ENCODE data around the gene PDS5B. TPM values are rescaled to one million over a fixed set of nuclear protein-coding genes. Genes with fewer than 3 reads are reported as not detected.

PDS5B gene
- total RNA-seq, 2 donors from 2014 or later: 46.9 to 57.1 TPM

DNA sequence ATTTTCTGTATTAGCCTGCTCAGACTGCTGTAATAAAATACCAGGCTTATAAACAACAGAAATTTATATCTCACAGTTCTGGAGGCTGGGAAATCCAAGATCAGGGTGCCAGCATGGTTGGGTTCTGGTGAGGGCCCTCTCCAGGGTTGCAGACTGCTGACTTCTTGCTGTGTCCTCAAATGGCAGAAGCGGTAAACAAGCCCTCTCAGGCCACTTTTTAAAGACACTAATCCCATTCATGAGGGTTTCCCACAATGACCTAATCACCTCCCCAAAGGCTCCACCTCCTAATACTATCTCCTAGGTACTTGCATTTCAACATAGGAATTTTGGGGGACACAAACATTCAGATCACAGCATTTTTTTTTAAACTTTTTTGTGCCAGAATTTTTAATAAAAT lies 159.3 kb downstream of the PDS5B start:
- Histone ChIP-seq H3K4me3 (ENCODE audit: low read length) (no peak overlapping the region), H3K36me3 (ENCODE audit: control insufficient read depth, insufficient read depth, low read length) (peaks cover 55% of the 10 kb centered on the region), H3K27ac (ENCODE audit: low read depth, low read length) (peak overlapping the region; percentile 9), H3K9me3 (ENCODE audit: control insufficient read depth, low read length) (no peaks in the 10 kb centered on the region), H3K9ac (ENCODE audit: extremely low read depth, low read length, poor library complexity, severe bottlenecking) (no peak overlapping the region), H3K27me3 (ENCODE audit: control insufficient read depth, insufficient read depth, low read length, poor library complexity, severe bottlenecking) (no peaks in the 10 kb centered on the region), H3K4me1 (ENCODE audit: control insufficient read depth, insufficient read depth, low read length) (no peaks in the 10 kb centered on the region)
- no peaks in the 10 kb centered on the region for H3K9me3 Mint-ChIP-seq
- H3K27ac Mint-ChIP-seq: peak overlapping the region; percentile 61
- H3K4me3 Mint-ChIP-seq: no peak overlapping the region
- peaks cover 29% of the 10 kb centered on the region for H3K36me3 Mint-ChIP-seq (ENCODE audit: low read depth)
- TF ChIP-seq CTCF (conservative IDR thresholded peaks at IDR 0.05): no peak
- peaks cover 8% of the 10 kb centered on the region for H3K4me1 Mint-ChIP-seq
- no peaks in the 10 kb centered on the region for H3K27me3 Mint-ChIP-seq (ENCODE audit: insufficient read depth)
- peak; percentile 51 for DNase-seq
- 84 to 100% methylated on average over 1 of the region's 1 CpG for WGBS, 2 experiments (ENCODE audit: insufficient coverage in 1 of 2, insufficient read length in 1 of 2)

GRCh38 chr13:32746474-32746873 lies 160.2 kb downstream of the PDS5B start:
- no peaks in the 10 kb centered on the region for H3K9me3 ChIP-seq (ENCODE audit: control insufficient read depth, low read length)
- Mint-ChIP-seq H3K4me3 (no peak overlapping the region), H3K27ac (no peak overlapping the region), H3K27me3 (ENCODE audit: insufficient read depth) (no peaks in the 10 kb centered on the region), H3K4me1 (peaks cover 7% of the 10 kb centered on the region), H3K9me3 (no peaks in the 10 kb centered on the region), H3K36me3 (ENCODE audit: low read depth) (peaks cover 37% of the 10 kb centered on the region)
- no peak for DNase-seq
- H3K9ac ChIP-seq (ENCODE audit: extremely low read depth, low read length, poor library complexity, severe bottlenecking): no peak overlapping the region
- 93% methylated on average over 3 of the region's 3 CpGs for WGBS, 2 experiments (ENCODE audit: insufficient coverage in 1 of 2, insufficient read length in 1 of 2)
- H3K36me3 ChIP-seq (ENCODE audit: control insufficient read depth, insufficient read depth, low read length): peaks cover 48% of the 10 kb centered on the region
- TF ChIP-seq CTCF (conservative IDR thresholded peaks at IDR 0.05): no peak
- no peak overlapping the region for H3K4me3 ChIP-seq (ENCODE audit: low read length)
- no peaks in the 10 kb centered on the region for H3K27me3 ChIP-seq (ENCODE audit: control insufficient read depth, insufficient read depth, low read length, poor library complexity, severe bottlenecking)
- no peak overlapping the region for H3K27ac ChIP-seq (ENCODE audit: low read depth, low read length)
- no peaks in the 10 kb centered on the region for H3K4me1 ChIP-seq (ENCODE audit: control insufficient read depth, insufficient read depth, low read length)

GRCh38 chr13:32748305-32748704 lies 162.1 kb downstream of the PDS5B start:
- Mint-ChIP-seq H3K9me3 (no peaks in the 10 kb centered on the region), H3K27ac (no peak overlapping the region), H3K27me3 (ENCODE audit: insufficient read depth) (no peaks in the 10 kb centered on the region), H3K36me3 (ENCODE audit: low read depth) (peaks cover 35% of the 10 kb centered on the region), H3K4me1 (peaks cover 7% of the 10 kb centered on the region), H3K4me3 (no peak overlapping the region)
- H3K9ac ChIP-seq (ENCODE audit: extremely low read depth, low read length, poor library complexity, severe bottlenecking): no peak overlapping the region
- no peak overlapping the region for H3K4me3 ChIP-seq (ENCODE audit: low read length)
- peaks cover 38% of the 10 kb centered on the region for H3K36me3 ChIP-seq (ENCODE audit: control insufficient read depth, insufficient read depth, low read length)
- H3K9me3 ChIP-seq (ENCODE audit: control insufficient read depth, low read length): no peaks in the 10 kb centered on the region
- H3K27me3 ChIP-seq (ENCODE audit: control insufficient read depth, insufficient read depth, low read length, poor library complexity, severe bottlenecking): no peaks in the 10 kb centered on the region
- no peaks in the 10 kb centered on the region for H3K4me1 ChIP-seq (ENCODE audit: control insufficient read depth, insufficient read depth, low read length)
- no peak for DNase-seq
- H3K27ac ChIP-seq (ENCODE audit: low read depth, low read length): no peak overlapping the region
- WGBS, 2 experiments (ENCODE audit: insufficient coverage in 1 of 2, insufficient read length in 1 of 2): 90% methylated on average over 2 of the region's 2 CpGs; no CpG with 5 or more reads in 1 of the 2 experiments
- TF ChIP-seq CTCF (conservative IDR thresholded peaks at IDR 0.05): no peak

All from endodermal cell (in vitro differentiated cells).